Heart right ventricle (tissue), 16 donors: Measurements from ENCODE around the gene SUPT4H1. TPM values are rescaled to one million over a fixed set of nuclear protein-coding genes. Genes with fewer than 3 reads are reported as not detected.

ENCODE experiments used
- ATAC-seq, 8 donors: fragments of 200-7000 bp; cut with Tn5 transposase; one replicate each; pipeline ENCODE4 v1.9.1; 2020; ENCODE audit warnings: mild to moderate bottlenecking in 8 of 8, moderate library complexity in 8 of 8, moderate number of reproducible peaks in 1 of 8
- DNase-seq, 2 donors: peaks; one replicate each; pipeline ENCODE4 v3.0.0-alpha.2; 2020
- H3K27ac ChIP-seq, 10 donors: fragments of 200-600 bp; sonication (generic) in 2 of 10; one replicate each; pipeline versions ENCODE4 v1.5.0 to v1.8.0; 2020 to 2022; ENCODE audit warnings: mild to moderate bottlenecking in 3 of 10
- H3K27me3 ChIP-seq, 7 donors: fragments of 200-600 bp; one replicate each; pipeline ENCODE4 v1.8.0; 2021 to 2022; ENCODE audit warnings: mild to moderate bottlenecking in 2 of 7
- H3K36me3 ChIP-seq, 9 donors: fragments of 200-600 bp; sonication (generic) in 1 of 9; one replicate each; pipeline versions ENCODE4 v1.5.0 to v1.8.0; 2020 to 2022; ENCODE audit warnings: mild to moderate bottlenecking in 2 of 9
- H3K4me1 ChIP-seq, 9 donors: fragments of 200-600 bp; sonication (generic) in 1 of 9; one replicate each; pipeline versions ENCODE4 v1.5.0 to v1.8.0; 2020 to 2022; ENCODE audit warnings: mild to moderate bottlenecking in 4 of 9
- H3K4me3 ChIP-seq, 10 donors: fragments of 200-600 bp; sonication (generic) in 2 of 10; one replicate each; pipeline versions ENCODE4 v1.5.0 to v1.8.0; 2020 to 2022; ENCODE audit warnings: mild to moderate bottlenecking in 7 of 10, moderate library complexity in 2 of 10
- H3K9me3 ChIP-seq, 11 donors: fragments of 200-600 bp in 10 of 11; sonication (generic) in 2 of 11; one replicate each; pipeline versions ENCODE4 v1.5.0 to v1.8.0; 2013 to 2022; ENCODE audit warnings: mild to moderate bottlenecking in 2 of 11, control low read depth in 1 of 11, moderate library complexity in 1 of 11
- WGBS, 2 donors: extraction: QIAGEN DNeasy Blood & Tissue Kit; methylation state at CpG; one replicate each; pipeline ENCODE4 v1.1.7; 2013; ENCODE audit warnings: inconsistent platforms in 1 of 2; 5-methylcytosine and 5-hydroxymethylcytosine counted together
- intact Hi-C, 10 donors: fragments of 100-400 bp; cut with DNase I; formaldehyde crosslinking; loops; one replicate each; pipeline versions ENCODE4 v1.11.1 to v1.14.2; 2022
- polyA plus RNA-seq, 2 donors: library from polyadenylated mRNA; stranded (reverse); fragments of 200-250 nt; gene quantifications; one replicate each; pipeline ENCODE4 v1.2.3, GENCODE V29; 2013
- total RNA-seq, 10 donors: library from RNA; stranded (reverse); fragmentation: NEBNext Ultra II Directional in 3 of 10; extraction: Animal tissue kit (Norgen Biotek cat#: 25700) in 3 of 10; gene quantifications; one replicate each; pipeline versions ENCODE4 v1.2.1 to v1.2.4, GENCODE V29; 2021 to 2023
- TF ChIP-seq, protein P1 (sequence below), 9 donors: fragments of 200-600 bp; sonication (generic) in 2 of 9; IDR thresholded peaks; one replicate each; pipeline versions ENCODE4 v1.5.0 to v1.8.0; 2021 to 2022; ENCODE audit warnings: antibody characterized with exemption in 9 of 9, mild to moderate bottlenecking in 5 of 9, moderate library complexity in 1 of 9
- donor health status: Arrhythmogenic right ventricular cardiomyopathy.
- donor health status: ischemic (EF 13 %, LVEDD 7.1; RV severe dilation, severe dysfunction).
- donor health status: healthy with polysubstance abuse.
- donor health status: DM: no; HTN: yes; CAD: no.
- donor health status: DM: no; HTN: no; CAD: no.
- donor health status: ischemic (EF 25% LVEDD 6.9; RV normal size, moderate dysfunction).
- donor health status: ischemic (EF 25% LVEDD 5.7; RV mildly dilated, moderate dysfunction).
- donor health status: healthy.
- donor health status: DM: yes; HTN: yes; CAD: no.
- donor health status: Ischemic cardiomyopathy.
- donor health status: ischemic (EF 35%, LVEDD 5.7; RV mildly dilated, moderate dysfunction).
- donor health status: nonischemic (EF 11% LVEDD 7.7; RV severe dilation, severe dysfunction).
- donor health status: DM: yes; HTN: yes; CAD: no.
- donor health status: PGD.
- donor health status: ischemic (EF 29% LVEDD 5.4; RV normal size, mild dysfunction).
- donor health status: nonischemic (EF 23%, LVEDD 6.1; RV moderate dilation, normal function).

Gene SUPT4H1
- total and polyA plus RNA-seq, 12 donors = 38.0 to 95.0 (median 59.8) TPM

DNA sequence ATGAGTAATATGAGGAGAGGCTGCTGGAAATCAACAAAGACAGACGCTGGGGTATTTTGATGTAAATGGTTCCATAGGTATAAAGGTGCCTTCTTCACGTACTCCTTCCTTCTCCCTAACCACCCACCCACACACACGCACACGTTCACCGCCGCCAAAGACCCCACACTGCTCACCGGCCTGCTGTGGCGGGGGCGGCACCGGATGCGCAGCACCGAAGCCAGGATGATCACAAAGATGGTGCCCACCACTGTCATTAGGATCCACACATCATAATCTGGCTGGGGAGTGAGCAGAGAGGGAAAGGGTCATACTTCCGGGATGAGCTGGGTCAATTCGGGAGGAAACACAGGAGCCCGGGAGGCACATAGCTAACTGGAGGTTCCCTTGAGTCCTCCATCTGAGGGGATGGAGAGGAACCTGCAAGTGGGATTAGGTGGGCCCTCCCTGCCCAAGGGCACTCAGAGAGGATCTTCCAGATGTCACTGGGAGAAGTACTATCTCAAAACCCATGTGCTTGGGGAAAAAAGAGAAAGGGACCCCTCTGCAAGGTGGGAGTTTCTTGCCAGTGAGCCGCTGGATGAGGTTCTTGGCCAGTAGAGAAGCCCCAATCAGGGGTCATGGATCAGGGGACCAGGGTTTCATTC lies 10.5 kb upstream of the SUPT4H1 start:
- no peak for DNase-seq
- Histone ChIP-seq H3K9me3 (no peaks in the 10 kb centered on the region), H3K36me3 (no peaks in the 10 kb centered on the region), H3K27ac (no peak overlapping the region), H3K4me1 (peaks cover 0 to 2% (median 0%) of the 10 kb centered on the region in 9 donors), H3K27me3 (peaks cover 0 to 9% (median 0%) of the 10 kb centered on the region in 7 donors), H3K4me3 (no peak overlapping the region)
- TF ChIP-seq, protein P1, sequence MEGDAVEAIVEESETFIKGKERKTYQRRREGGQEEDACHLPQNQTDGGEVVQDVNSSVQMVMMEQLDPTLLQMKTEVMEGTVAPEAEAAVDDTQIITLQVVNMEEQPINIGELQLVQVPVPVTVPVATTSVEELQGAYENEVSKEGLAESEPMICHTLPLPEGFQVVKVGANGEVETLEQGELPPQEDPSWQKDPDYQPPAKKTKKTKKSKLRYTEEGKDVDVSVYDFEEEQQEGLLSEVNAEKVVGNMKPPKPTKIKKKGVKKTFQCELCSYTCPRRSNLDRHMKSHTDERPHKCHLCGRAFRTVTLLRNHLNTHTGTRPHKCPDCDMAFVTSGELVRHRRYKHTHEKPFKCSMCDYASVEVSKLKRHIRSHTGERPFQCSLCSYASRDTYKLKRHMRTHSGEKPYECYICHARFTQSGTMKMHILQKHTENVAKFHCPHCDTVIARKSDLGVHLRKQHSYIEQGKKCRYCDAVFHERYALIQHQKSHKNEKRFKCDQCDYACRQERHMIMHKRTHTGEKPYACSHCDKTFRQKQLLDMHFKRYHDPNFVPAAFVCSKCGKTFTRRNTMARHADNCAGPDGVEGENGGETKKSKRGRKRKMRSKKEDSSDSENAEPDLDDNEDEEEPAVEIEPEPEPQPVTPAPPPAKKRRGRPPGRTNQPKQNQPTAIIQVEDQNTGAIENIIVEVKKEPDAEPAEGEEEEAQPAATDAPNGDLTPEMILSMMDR (IDR thresholded peaks at IDR 0.05) = no peak
- no peak for ATAC-seq
- WGBS, 2 donors = 91 to 92% methylated on average over 16 of the region's 16 CpGs
- intact Hi-C loops = no loop called here

DNA sequence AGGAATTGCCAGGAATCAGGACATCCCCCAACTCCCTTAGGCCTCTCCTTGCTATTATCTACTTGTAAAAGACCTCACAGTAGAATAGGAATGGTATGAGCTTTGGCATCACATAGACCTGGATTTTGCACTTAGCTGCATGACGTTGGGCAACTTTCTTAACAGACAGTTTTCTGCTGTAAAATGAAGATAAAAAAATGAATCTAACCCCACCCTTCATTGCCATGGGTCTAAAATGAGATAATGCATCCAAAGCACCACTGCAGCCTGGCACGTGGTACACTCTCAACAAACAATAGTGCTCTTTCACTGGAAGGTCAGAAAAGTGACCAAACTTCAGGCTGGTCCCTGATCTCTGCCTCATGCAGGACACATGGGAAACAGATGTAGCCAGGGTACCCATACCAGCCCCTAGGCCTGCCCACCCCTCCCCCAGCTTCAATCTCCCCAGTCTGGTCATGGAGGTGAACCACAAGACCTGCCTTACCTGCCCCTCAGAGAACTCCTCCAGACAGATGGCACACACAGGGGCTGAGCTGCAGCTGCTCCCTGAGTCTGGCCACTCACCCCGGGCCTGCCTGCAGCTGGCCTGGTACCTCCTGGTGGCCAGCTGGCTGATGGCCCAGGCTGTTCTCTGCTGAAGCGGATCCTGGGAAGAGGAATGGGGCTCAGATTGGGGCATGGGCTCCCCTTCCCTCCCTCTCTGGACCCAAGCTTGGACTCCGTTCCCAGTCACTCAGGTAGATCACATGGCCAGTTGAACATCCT lies 8.5 kb upstream of the SUPT4H1 start:
- Histone ChIP-seq H3K4me3 (no peak overlapping the region), H3K4me1 (no peaks in the 10 kb centered on the region), H3K27ac (no peak overlapping the region), H3K36me3 (no peaks in the 10 kb centered on the region), H3K9me3 (no peaks in the 10 kb centered on the region), H3K27me3 (peaks cover 0 to 9% (median 0%) of the 10 kb centered on the region in 7 donors)
- TF ChIP-seq, protein P1 (IDR thresholded peaks at IDR 0.05) = no peak
- intact Hi-C loops = no loop called here
- whole genome bisulfite sequencing, 2 donors = 75 to 81% methylated on average over 5 of the region's 5 CpGs
- DNase-seq (no peak), ATAC-seq (no peak)

DNA sequence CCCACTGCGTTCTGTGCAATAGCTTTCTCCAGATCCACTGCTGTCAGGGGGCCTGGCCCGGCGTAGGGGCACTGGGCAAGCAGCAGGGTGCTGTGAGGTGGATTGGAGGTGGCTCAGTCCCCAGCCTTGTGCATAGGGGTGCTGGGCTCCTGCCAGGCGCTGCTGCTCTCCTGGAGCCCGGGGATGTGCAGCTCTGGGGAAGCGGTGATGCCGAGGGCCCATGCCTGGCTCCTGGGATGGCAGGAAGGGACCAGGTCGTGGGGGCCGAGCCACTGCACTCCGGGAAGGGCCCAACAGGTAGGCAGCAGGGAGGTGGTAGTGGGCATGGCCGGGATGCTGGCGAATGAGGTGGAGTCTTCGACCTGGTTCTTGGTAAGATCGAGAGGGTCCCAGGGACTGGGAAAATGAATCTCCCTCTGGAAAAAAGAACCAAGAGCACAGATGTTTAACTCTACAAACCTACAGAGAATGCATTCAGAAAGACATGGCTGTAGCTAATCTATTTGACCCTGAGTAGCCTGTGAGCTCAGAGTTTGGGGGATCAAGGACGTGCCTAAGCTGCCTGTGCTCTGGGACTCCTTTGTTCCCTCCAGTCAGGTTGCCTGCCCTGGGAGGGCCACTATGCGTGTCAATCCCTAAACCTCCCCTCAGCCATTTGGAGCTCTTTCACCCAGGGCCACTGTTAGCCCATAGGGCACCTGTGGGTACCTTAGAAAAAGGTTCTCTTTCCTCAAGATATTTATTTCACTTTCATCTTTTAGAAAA lies 6.6 kb upstream of the SUPT4H1 start:
- intact Hi-C loops = loop anchor here in 2 of 10 donors (10.0 kb wide), 2 partner anchors 156 to 276 kb away; partner anchors contain the start of gene MTMR4 (in 1 of the 2)
- TF ChIP-seq, protein P1 (IDR thresholded peaks at IDR 0.05) = no peak
- H3K36me3 ChIP-seq = no peaks in the 10 kb centered on the region
- H3K9me3 ChIP-seq = no peaks in the 10 kb centered on the region
- no peak for ATAC-seq
- no peak overlapping the region for H3K27ac ChIP-seq
- WGBS, 2 donors = 86 to 87% methylated on average over 16 of the region's 16 CpGs
- DNase-seq = no peak
- no peak overlapping the region for H3K4me3 ChIP-seq
- H3K4me1 ChIP-seq = peaks cover 0 to 2% (median 0%) of the 10 kb centered on the region in 9 donors
- peaks cover 0 to 9% (median 0%) of the 10 kb centered on the region in 7 donors for H3K27me3 ChIP-seq
